Choroid plexus epithelial cell (primary cell): Measurements from ENCODE around the gene TMEM271.
A peak's percentile ranks its signal among the peaks of the same experiment; 100 is the strongest.

Experiments
- DNase-seq: peaks from one replicate; pipeline ENCODE4 v3.0.0-alpha.2; 2010; ENCODE audit warnings: low read depth
- H3K4me3 ChIP-seq: 2 replicates; pipeline ENCODE4 v1.5.1; 2011; ENCODE audit warnings: low read depth, mild to moderate bottlenecking, control low read depth, low read length, moderate library complexity
- TF ChIP-seq, protein P1 (sequence below): conservative IDR thresholded peaks from 2 replicates; pipeline ENCODE4 v1.5.1; 2011; ENCODE audit warnings: low read depth, mild to moderate bottlenecking, control low read depth, inconsistent platforms, low read length, moderate library complexity

TMEM271 gene

DNA sequence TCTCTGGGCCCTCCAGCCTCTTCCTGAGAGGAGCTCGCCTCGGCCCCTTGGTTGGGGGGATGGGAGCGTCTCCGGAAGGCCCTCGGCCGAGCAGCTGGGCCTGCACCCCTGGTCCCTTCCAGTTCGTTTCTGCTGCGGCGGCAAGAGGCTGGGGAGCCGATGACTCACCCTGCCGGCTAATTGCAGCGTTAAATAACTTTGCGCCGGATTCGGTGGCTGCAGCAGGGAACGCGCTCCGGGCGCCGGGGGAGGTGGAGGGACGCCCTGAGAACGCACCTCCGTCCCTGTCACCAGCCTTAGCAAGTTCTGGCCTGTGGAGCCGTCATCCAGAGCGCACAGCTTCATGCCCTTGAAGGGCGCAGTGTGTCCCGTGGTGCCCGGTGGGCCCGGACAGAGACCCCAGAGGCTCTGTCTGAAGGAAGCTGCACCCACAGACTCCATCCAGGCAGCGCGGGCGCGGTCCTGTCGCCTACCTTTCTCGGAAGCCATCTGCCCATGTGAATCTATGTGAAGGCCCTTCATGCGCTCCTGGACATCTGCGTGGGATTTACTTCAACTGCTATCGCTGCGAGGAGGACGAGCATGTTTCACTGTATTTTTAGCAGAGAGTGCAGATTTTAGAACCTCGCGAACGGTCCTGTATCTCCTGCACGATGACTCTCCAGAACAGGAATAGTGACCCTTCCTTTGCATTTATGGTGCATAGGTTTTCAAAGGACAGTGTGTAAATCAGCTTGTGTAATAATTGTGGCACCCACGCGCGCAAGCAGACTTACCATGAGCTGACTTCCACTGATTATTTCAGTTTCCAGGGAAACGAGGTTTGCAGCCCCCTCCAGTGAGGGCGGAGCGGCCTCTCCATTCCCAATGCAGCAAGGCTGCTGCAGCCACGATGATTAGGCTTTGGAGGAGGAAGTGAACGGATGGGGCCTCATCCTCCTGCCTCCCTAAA lies 1.7 kb upstream of the TMEM271 start:
- peak; percentile 17 for DNase-seq
- H3K4me3 ChIP-seq, result no peak overlapping the region
- TF ChIP-seq, protein P1, sequence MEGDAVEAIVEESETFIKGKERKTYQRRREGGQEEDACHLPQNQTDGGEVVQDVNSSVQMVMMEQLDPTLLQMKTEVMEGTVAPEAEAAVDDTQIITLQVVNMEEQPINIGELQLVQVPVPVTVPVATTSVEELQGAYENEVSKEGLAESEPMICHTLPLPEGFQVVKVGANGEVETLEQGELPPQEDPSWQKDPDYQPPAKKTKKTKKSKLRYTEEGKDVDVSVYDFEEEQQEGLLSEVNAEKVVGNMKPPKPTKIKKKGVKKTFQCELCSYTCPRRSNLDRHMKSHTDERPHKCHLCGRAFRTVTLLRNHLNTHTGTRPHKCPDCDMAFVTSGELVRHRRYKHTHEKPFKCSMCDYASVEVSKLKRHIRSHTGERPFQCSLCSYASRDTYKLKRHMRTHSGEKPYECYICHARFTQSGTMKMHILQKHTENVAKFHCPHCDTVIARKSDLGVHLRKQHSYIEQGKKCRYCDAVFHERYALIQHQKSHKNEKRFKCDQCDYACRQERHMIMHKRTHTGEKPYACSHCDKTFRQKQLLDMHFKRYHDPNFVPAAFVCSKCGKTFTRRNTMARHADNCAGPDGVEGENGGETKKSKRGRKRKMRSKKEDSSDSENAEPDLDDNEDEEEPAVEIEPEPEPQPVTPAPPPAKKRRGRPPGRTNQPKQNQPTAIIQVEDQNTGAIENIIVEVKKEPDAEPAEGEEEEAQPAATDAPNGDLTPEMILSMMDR, result no peak

GRCh38 chr4:576991-577498 lies 950 bp upstream of the TMEM271 start:
- H3K4me3 ChIP-seq, result no peak overlapping the region
- TF ChIP-seq, protein P1, result no peak
- no peak for DNase-seq

- DNase-seq, result peak; percentile 80
- TF ChIP-seq, protein P1, result no peak
- H3K4me3 ChIP-seq, result no peak overlapping the region
These were observed 584 bp downstream of the TMEM271 start for GRCh38 chr4:575281-576141.

DNA sequence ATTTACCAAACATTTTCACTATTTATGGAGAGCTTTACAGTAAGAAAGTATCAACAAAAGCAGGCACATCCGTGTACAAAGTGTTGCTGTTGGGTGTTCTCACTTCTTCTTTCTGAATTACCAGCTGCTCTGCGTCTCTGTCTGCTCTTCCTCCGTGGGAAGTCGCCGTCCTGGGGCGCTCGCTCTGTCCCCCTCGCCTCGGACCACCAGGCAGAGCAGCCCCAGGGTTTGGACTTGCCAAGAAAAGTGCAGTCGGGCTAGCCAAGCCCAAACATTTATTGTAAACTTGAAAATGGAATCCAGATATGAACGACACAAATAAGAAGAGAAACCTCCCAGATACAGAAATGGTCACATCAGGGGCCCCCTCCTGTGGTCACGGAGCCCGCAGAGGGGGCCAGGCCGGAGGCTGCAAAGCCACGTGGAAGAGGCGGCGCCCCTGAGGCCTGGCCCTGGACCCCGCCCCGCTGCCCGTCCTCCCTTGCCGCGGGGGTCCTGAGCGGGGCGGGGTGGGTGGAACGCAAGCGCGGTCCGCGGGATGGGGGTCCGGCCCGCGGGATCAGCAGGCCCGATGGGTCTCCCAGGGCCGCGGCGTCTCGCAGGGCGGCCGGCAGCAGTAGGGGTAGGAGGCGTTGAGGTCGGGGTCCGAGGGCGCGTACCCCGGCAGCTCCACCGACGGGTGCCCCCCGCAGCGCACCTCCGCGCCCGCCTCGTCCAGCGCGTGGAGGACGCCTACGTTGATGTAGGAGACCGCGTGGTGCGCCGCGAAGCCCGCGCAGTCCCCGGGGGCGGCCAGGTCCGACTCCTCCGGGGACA lies 1.5 kb downstream of the TMEM271 start:
- DNase-seq, result no peak
- no peak overlapping the region for H3K4me3 ChIP-seq
- TF ChIP-seq, protein P1, result no peak

GRCh38 chr4:573122-573892 lies 2.8 kb downstream of the TMEM271 start:
- TF ChIP-seq, protein P1, result no peak
- H3K4me3 ChIP-seq, result no peak overlapping the region
- no peak for DNase-seq

GRCh38 chr4:572594-572993 lies 3.5 kb downstream of the TMEM271 start:
- H3K4me3 ChIP-seq, result no peak overlapping the region
- TF ChIP-seq, protein P1, result no peak
- no peak for DNase-seq
